ENCODE data around the gene DNAJC4.

DNA sequence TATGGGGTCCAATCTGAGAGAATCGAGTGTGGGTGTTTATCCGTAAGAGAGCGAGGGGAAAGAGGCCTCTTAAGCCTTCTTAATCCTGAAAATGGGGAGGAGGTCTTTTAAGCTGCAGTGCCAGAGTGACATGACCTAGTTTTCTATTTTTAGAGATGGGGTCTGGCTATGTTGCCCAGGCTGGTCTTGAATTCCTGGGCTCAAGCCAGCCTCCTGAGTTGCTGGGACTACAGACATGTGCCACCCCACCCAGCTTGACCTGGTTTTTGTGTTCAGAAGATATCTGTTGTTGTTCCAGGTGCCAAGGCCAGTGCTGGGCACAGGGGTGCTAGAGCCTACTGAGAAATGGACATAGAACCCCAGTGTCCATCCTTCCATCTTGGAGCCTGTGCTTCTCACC lies 52.7 kb downstream of the DNAJC4 start:
- TF ChIP-seq, protein P1, sequence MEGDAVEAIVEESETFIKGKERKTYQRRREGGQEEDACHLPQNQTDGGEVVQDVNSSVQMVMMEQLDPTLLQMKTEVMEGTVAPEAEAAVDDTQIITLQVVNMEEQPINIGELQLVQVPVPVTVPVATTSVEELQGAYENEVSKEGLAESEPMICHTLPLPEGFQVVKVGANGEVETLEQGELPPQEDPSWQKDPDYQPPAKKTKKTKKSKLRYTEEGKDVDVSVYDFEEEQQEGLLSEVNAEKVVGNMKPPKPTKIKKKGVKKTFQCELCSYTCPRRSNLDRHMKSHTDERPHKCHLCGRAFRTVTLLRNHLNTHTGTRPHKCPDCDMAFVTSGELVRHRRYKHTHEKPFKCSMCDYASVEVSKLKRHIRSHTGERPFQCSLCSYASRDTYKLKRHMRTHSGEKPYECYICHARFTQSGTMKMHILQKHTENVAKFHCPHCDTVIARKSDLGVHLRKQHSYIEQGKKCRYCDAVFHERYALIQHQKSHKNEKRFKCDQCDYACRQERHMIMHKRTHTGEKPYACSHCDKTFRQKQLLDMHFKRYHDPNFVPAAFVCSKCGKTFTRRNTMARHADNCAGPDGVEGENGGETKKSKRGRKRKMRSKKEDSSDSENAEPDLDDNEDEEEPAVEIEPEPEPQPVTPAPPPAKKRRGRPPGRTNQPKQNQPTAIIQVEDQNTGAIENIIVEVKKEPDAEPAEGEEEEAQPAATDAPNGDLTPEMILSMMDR (IDR thresholded peaks at IDR 0.05): no peak
- TF ChIP-seq POLR2AphosphoS5 (IDR thresholded peaks at IDR 0.05): no peak
- TF ChIP-seq POLR2A (IDR thresholded peaks at IDR 0.05): no peak
